H1 (cell line): Measurements from ENCODE around the gene NADK.
"Not testable (repeated sequence)": the region's sequence is repeated elsewhere in the genome, so short reads cannot be mapped to it uniquely, and the experiment has no call there.

ENCODE experiments used
- ATF2 ChIP-seq: IDR thresholded peaks from 2 replicates; pipeline ENCODE4 v1.6.1; 2012; ENCODE audit warnings: low read length, inconsistent platforms
- ATF3 ChIP-seq: IDR thresholded peaks from 2 replicates; pipeline ENCODE4 v1.6.1; 2011; ENCODE audit warnings: low read depth, mild to moderate bottlenecking, low read length; ENCODE audit not compliant: insufficient read depth
- CHD7 ChIP-seq: fragments of 300-600 bp; sonication (generic); IDR thresholded peaks from 2 replicates; pipeline ENCODE4 v1.7.1; 2012; ENCODE audit warnings: low read length, moderate library complexity, mild to moderate bottlenecking, inconsistent platforms; ENCODE audit not compliant: insufficient replicate concordance
- CTCF ChIP-seq, 3 experiments: IDR thresholded peaks; 1 replicate in 2 of 3; 2 replicates in 1 of 3; pipeline versions ENCODE4 v1.5.1 to v1.6.1; 2011; ENCODE audit warnings: low read length in 3 of 3, mild to moderate bottlenecking in 3 of 3, inconsistent platforms in 2 of 3, low read depth in 1 of 3, moderate library complexity in 1 of 3; ENCODE audit not compliant: insufficient read depth in 1 of 3; ENCODE audit errors: control extremely low read depth in 1 of 3
- EP300 ChIP-seq, 2 experiments: IDR thresholded peaks; 1 replicate in 1 of 2; 2 replicates in 1 of 2; pipeline ENCODE4 v1.6.1; 2011 to 2012; ENCODE audit warnings: low read depth in 2 of 2, low read length in 2 of 2, mild to moderate bottlenecking in 2 of 2, borderline replicate concordance in 1 of 2, inconsistent platforms in 1 of 2, moderate library complexity in 1 of 2
- JUND ChIP-seq: IDR thresholded peaks from 2 replicates; pipeline ENCODE4 v1.6.1; 2011; ENCODE audit warnings: mild to moderate bottlenecking, improper control_type of control experiment, low read length
- MAFK ChIP-seq: IDR thresholded peaks from 2 replicates; pipeline ENCODE4 v1.6.1; 2012; ENCODE audit warnings: low read depth, mild to moderate bottlenecking, improper control_type of control experiment, low read length
- POLR2A ChIP-seq, 2 experiments: IDR thresholded peaks; 1 replicate in 1 of 2; 2 replicates in 1 of 2; pipeline ENCODE4 v1.6.1; 2011; ENCODE audit warnings: low read depth in 2 of 2, low read length in 2 of 2, mild to moderate bottlenecking in 2 of 2; ENCODE audit errors: control extremely low read depth in 1 of 2
- POLR2AphosphoS5 ChIP-seq: IDR thresholded peaks from 2 replicates; pipeline ENCODE4 v1.6.1; 2011; ENCODE audit warnings: low read depth, low read length
- SP1 ChIP-seq: IDR thresholded peaks from 2 replicates; pipeline ENCODE4 v1.6.1; 2011; ENCODE audit warnings: low read depth, low read length
- SP2 ChIP-seq: IDR thresholded peaks from 2 replicates; pipeline ENCODE4 v1.6.1; 2012; ENCODE audit warnings: mild to moderate bottlenecking, low read length, inconsistent platforms
- TCF12 ChIP-seq: IDR thresholded peaks from 2 replicates; pipeline ENCODE4 v1.6.1; 2011; ENCODE audit warnings: low read depth, mild to moderate bottlenecking, low read length
- YY1 ChIP-seq: IDR thresholded peaks from 2 replicates; pipeline ENCODE4 v1.6.1; 2011; ENCODE audit warnings: low read depth, mild to moderate bottlenecking, low read length

- not testable (repeated sequence) for TF ChIP-seq POLR2A (IDR thresholded peaks at IDR 0.05; ENCODE audit: control extremely low read depth in 1 of 2, low read depth in 2 of 2, low read length in 2 of 2); ATF2; CTCF (IDR thresholded peaks at IDR 0.05; ENCODE audit: control extremely low read depth in 1 of 3, insufficient read depth in 1 of 3, low read depth in 1 of 3, low read length in 3 of 3); POLR2AphosphoS5; EP300 (IDR thresholded peaks at IDR 0.05; ENCODE audit: borderline replicate concordance in 1 of 2, low read depth in 2 of 2, low read length in 2 of 2); YY1; SP2; ATF3; CHD7; SP1; MAFK; TCF12; JUND
These were observed 52.2 kb downstream of the NADK start for GRCh38 chr1:1726088-1726487.
